GM18520 (cell line): ENCODE measurements around the gene IGF2R.
"Not testable (repeated sequence)": the region's sequence is repeated elsewhere in the genome, so short reads cannot be mapped to it uniquely, and the experiment has no call there.

ENCODE experiments used
- ATAC-seq: cut with Tn5 transposase; IDR thresholded peaks from one replicate; pipeline ENCODE4 v1.9.1; 2021; ENCODE audit not compliant: unreplicated experiment

The IGF2R gene

DNA sequence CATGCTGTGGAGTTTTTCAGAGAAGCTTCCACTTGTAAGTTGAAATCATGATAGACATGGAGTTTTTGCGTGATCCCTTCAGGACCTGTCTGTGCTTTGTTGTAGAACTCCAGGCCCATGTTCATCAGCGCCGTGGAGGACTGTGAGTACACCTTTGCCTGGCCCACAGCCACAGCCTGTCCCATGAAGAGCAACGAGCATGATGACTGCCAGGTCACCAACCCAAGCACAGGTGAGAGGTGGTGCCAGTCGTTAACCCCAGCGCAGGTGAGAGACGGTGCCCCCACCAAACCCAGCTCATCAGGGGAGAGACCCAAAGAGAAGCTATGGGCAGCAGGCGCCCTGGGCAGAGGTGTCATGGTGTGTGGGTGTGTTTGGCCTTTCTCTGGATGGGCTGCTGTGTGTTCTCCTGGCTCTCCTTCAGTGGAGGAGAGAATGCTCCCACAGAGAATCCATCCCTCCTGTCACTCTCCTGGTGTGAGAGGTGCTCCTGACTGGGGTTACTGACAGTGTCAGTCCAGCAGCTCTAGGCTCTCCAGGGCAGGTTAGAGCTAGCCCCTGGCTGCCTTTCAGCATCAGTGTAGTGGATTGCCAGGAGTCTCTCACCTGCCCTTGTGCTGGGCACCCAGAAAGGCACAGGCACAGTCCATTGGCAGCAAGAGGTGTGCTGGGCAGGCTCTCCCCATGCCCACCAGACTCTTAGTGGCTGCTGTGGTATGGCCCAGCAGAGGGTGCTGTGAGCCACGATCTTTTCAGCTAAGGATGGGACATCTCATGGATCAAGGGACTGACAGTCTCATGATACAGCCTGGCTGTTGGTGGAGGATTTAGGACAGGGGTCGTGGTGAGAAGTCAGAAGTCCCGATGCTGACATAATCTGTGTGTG is 103.2 kb downstream of the IGF2R start:
- no peak for ATAC-seq

DNA sequence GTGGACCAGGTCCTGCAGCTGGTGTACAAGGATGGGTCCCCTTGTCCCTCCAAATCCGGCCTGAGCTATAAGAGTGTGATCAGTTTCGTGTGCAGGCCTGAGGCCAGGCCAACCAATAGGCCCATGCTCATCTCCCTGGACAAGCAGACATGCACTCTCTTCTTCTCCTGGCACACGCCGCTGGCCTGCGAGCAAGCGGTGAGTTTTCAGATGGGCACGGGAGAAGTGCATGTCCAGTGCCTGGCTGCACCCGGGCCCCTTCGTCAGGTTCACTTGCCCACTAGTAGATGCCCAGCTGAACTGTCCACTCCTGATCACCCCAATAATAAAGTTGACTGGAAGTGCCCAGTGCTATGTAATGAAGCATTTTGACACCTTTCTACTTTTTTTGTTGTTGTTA is 104.4 kb downstream of the IGF2R start:
- no peak for ATAC-seq

DNA sequence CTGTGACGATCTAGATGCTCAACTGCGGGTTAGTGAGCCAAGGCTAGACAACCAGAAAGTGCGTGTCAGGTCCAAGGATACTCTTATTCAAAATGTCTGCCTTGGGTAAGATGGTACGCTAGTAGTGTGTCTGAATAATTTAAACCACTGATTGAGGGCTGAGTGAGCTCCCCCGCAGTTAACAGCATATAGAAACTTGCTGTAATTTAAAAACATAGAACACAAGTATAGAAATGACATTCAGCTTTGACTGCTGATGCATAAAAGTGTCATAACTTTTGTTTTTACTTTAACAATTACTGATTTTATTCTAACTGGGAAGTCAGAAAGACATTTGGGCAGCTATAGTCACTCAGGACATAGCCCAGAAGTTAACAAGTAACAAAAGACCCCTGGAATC is 107.1 kb downstream of the IGF2R start:
- ATAC-seq: no peak

DNA sequence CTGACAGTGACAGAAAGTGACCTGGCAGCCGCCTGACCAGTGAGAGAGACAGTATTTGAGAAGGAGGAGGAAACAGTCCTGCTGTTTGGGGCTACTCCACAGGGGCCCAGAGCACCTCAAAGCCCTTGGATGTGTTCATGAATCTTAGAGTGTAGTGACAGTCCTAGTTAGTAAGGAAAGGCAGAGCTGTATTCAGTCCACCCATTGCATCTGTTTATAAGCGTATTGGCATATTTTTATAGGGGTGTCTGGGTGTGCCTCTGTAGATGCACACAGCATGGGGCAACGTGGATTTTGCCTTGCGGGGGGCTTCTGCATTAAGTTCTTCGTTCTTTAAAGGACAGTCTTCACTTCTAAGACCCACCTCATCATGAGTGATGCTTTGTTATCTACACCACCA is 108.1 kb downstream of the IGF2R start:
- ATAC-seq: no peak

DNA sequence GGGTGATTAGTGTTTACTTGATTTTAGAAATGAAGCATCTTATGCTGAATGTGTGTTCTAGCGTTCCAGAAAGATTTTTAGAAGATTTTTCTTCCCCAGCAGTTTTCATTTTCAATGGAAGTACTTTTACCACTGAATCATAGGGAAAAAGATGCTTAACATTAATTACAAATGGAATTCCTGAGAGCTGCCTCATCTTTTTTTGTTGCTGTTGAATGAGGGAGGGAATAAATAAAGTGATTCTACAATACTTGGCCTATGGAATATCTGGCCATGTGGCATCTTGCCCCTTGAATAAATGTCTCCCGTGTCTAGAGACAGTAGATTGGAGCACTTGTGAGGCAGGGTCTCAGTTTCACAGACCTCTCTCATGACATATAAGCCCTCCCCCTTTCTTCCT is 108.6 kb downstream of the IGF2R start:
- ATAC-seq: no peak

DNA sequence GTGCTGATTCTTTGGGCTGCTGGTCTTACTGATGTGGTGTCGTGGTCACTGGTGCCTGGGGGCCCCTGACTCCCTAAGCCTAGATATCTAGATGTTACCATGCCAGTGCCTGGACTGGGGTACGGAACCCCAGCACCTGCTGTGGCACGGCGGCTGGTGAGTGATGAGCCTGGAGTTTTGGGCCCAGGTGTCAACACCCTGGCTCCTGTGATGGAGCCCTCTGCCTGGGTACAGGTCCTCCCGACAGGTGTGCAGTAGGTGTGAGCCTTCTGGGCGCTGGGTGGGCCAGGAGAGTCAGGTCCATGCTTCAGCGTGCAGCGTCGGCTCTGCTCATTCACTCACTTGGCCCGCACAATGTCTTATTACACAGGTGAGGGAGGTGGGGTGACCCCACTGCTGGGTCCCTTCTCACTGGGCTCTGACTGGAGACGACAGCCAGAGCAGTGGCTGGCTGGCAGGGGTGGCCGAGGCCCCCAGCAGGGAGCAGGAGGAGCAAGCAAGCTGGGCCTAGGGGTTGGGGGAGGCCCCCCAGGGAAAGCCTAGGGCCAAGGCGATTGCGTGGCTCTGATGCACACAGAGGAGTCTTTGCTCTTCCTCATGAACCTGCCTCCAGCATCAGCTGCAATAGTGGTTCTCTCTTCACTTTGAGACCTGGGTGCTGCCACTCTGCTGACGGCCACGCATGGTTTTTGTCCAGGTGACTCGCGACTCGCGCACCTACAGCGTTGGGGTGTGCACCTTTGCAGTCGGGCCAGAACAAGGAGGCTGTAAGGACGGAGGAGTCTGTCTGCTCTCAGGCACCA is 110.2 kb downstream of the IGF2R start:
- no peak for ATAC-seq

DNA sequence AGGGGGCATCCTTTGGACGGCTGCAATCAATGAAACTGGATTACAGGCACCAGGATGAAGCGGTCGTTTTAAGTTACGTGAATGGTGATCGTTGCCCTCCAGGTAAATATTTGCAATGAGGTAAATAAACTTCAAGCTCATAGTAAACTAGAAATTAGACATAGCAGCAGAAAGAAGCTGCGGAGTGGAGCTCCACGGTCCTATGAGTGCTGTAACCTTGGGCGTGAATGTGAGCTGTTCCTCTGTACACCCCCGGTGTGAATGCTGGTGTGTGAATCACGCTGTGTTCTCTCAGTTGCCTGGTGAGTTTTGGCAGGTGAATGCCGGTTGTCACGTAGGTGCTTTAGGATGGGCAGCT is 110.8 kb downstream of the IGF2R start:
- ATAC-seq: no peak

DNA sequence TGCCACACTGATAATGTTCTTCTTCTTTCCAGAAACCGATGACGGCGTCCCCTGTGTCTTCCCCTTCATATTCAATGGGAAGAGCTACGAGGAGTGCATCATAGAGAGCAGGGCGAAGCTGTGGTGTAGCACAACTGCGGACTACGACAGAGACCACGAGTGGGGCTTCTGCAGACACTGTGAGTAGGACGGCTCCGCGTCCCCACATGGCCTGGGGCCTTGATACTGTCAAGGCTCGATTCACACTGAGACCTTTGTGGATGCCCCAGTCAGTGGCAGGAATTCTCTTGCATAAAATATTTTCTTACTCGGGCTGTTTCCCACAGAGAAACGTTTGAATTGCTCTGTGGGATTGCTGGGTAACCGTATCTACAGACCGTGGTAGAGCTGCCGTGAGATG is 111.2 kb downstream of the IGF2R start:
- ATAC-seq: no peak

DNA sequence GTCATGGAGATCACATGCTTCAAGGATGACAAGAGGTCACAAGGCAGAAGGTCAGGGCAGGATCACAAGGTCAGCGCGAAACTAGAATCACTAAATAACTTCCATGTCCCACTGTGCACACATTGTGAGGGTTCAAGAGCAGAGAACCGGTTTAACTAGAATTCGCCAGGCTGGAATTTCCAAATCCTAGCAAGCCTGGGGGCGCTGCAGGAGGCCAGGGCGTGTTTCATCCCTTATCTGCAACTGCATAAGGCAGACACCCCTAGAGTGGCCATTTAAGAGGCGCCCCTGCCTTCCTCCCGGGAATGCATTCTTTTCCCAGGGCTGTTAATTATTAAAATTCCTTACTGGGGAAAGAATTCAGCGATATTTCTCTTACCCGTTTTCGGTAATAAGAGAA is 112.5 kb downstream of the IGF2R start:
- ATAC-seq: no peak

GRCh38 chr6:160082627-160083026 is 113.7 kb downstream of the IGF2R start:
- ATAC-seq: no peak

GRCh38 chr6:160084198-160084776 is 115.4 kb downstream of the IGF2R start:
- ATAC-seq: no peak

DNA sequence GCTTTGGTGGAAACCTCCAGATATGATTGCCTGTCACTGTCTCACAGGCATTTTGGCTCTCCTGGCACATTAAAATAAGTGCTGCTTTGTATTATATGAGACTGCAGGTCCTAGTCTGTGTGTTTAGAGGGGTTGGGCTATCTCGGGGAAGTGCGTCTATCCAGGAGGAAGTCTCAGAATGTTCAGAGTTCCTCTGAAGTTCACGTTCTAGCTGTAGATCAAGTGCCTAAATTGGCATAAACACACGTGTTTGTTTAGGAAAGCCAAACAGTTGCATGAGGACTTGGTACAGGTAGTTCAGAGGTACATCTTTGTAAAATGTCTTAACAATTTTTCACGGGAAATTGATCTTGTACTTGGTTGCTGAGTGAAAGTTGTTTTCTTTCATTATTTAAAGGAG is 116.3 kb downstream of the IGF2R start:
- ATAC-seq: no peak

DNA sequence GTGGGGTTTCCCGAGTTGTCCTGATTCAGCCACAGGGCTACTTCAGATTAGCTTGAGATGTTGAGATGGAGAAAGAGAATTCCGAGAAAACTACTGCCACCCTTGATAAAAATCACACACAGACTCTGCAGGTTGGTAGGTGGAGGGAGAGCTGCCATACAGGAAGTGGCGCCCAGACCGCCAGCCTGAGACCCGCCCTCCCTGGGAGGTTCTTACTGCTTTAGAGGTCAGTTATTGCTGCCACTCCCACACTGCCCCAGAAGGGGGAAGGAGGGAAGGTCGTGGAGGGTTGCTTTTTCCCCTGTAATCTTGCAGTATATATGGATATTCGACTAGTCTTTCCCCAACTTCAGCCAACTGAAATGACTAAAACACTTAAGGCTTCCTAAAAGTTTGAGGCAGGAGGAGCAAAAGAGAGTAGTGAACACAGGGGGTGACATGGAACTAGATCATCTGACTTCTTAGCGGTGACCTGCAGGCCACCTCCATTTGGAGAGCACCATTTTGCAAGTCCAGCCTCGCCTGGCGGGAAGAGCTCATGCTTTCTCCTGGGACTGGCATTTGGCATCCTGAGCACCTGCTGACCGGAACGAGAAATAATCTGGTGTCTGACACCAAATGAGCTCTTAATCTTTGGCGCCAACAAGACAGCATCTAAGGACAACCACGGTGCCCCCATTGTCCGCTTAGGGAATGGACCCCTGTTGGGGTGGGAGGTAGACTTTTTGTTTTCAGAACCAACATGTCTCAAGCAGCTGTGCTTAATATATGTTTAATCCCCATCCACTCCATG is 117.0 kb downstream of the IGF2R start:
- ATAC-seq: no peak

DNA sequence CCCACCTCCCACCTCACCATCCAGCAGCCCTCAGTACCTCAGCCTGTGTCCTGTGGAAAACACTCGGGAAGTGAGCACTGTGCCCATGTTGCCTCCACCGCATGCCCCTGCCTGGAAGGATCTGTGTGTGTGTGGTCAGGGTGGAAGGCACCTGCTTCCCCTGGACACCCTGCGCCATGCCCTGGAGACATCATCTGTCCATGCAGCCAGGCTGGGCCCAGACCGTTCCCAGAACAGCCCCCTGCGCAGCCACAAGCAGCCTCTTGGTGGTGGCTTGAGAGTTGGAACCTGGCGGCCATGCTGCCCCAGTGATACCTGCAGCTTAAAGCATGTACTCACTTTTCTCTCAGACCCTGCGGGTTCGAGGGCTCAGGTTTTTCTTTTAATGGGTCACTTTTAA is 117.9 kb downstream of the IGF2R start:
- ATAC-seq: no peak

DNA sequence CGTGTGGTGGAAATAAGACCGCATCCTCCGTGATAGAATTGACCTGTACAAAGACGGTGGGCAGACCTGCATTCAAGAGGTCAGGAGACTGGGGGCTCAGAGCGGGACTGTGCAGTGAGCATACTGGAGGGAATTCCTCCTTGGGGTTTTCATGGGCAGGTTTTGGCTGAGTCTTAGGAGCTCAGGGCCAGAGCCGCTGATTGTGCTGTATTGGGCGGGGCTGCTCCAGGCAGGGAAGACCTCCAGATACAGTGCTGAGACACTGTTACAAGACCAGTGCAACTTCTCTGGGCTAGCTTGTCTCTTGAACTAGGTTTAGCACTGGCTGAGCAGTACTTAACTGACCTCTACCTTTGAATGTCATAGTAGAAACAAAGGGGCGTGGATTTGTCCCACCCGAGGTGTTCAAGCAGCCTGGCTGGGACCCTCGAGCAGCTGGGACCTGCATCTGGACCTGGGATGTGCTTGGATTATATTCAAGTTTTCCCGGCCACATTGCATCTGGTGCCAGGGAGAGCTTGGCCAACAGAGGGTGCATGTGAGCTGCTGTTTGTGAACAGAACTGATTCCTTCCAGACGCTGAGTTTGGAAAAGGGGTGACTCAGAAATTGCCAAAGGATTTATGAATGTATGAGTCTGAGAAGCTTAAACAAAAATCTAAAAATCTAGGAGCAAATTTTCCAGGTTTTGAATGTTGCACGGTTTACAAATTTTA is 119.3 kb downstream of the IGF2R start:
- ATAC-seq: no peak

GRCh38 chr6:160088784-160089533 is 120.1 kb downstream of the IGF2R start:
- ATAC-seq: no peak

DNA sequence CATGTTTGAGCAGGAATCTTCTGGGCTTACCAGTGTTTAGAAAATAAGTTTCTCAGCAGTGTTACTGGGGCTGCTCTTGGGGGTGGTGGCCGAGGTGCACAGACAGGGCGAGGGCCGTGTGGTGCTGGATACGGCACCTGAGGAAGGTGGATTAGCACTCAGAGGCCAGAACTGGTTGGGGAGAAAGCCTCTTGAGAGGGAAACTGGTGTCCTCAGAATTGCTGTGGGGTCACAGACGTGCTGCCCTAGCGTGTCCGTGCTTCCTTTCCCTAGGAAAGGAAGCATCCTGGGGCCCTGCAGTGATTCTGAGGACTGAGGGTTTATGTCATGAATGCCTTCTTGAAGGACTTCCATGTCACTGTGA is 120.6 kb downstream of the IGF2R start:
- no peak for ATAC-seq

DNA sequence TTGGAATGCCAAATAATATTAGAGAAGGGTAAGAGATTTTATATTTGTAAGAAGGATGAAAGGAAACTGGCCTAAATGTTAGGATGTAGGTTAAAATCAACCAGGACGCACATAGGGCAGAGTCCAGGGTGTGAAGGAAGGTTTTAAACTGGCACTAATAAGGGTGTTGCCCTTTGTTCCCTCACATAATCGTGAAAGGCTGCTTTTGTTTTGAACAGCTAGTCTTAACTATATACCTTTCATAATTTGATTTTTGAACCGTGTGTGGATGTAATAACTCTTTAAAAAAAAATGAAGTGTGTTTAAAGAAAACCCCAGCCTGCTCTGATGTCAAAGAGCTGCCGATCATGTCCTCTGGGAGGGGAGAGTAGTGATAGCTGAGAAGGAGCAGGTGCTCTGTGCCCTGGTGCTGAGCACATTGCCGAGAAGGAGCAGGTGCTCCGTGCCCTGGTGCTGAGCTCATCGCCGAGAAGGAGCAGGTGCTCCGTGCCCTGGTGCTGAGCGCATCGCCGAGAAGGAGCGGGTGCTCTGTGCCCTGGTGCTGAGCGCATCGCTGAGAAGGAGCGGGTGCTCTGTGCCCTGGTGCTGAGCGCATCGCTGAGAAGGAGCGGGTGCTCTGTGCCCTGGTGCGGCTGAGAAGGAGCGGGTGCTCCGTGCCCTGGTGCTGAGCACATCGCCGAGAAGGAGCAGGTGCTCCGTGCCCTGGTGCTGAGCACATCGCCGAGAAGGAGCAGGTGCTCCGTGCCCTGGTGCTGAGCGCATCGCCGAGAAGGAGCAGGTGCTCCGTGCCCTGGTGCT is 121.8 kb downstream of the IGF2R start:
- not testable (repeated sequence) for ATAC-seq

DNA sequence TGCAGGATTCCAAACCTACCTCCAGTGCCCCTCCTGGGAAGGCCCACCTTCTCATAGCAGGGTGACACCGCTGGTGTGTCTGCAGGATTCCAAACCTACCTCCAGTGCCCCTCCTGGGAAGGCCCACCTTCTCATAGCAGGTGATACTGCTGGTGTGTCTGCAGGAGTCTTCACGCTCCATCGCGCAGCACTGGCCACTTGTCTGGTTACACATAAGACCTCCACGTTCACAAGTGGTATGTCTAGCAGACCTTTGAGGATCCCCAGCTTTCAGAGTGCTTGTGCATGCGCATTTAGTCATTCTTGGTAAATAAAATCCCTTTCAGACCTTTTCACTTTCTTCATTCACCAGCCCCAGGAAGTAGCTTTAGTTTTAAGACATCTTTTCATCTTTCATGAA is 123.3 kb downstream of the IGF2R start:
- ATAC-seq: not testable (repeated sequence)
